Activated T-helper 2 cell treated with anti-CD3 and anti-CD28 coated beads, Interferon-gamma antibody, Interleukin-2, Interleukin-4, amounts not matched to agents 10 μg/mL and 5 μg/mL and 100 μg/mL, durations not matched to agents 14 hours and 24 hours and 36 hours (primary cell): ENCODE results near the gene CIART. TPM values are rescaled to one million over a fixed set of nuclear protein-coding genes. Genes with fewer than 3 reads are reported as not detected.

Experiments
- total RNA-seq: library from RNA; stranded (reverse); gene quantifications from 2 replicates; pipeline ENCODE4 v1.2.3, GENCODE V29; 2022

Gene CIART
- total RNA-seq, 1 donor from 2014 or later = 4.2 TPM

Other genes starting within 250 kb of the CIART start
- 21.9 TPM in 2 replicates for gene VPS45, start 214.8 kb upstream of the CIART start, total RNA-seq
- 29.3 and 31.2 TPM in 2 replicates for gene PLEKHO1, start 132.6 kb upstream of the CIART start, total RNA-seq
- gene ANP32E, start 46.4 kb upstream of the CIART start, total RNA-seq = 195 and 198 TPM in 2 replicates
- gene CA14, start 24.8 kb upstream of the CIART start, total RNA-seq = not detected in 2 replicates
- 103 and 105 TPM in 2 replicates for gene APH1A, start 13.5 kb upstream of the CIART start, total RNA-seq
- gene C1orf54, start 9.8 kb upstream of the CIART start, total RNA-seq = 0.39 and 0.98 TPM in 2 replicates
- gene MRPS21, start 11.3 kb downstream of the CIART start, total RNA-seq = 80.7 and 83.4 TPM in 2 replicates
- 77.9 and 85.2 TPM in 2 replicates for gene PRPF3, start 39.0 kb downstream of the CIART start, total RNA-seq
- gene RPRD2, start 81.6 kb downstream of the CIART start, total RNA-seq = 21.9 and 22.8 TPM in 2 replicates
- 66.2 and 69.8 TPM in 2 replicates for gene TARS2, start 204.9 kb downstream of the CIART start, total RNA-seq
- 1.6 and 1.8 TPM in 2 replicates for gene ECM1, start 225.6 kb downstream of the CIART start, total RNA-seq
- 0.37 and 1.9 TPM in 2 replicates for gene FALEC, start 233.2 kb downstream of the CIART start, total RNA-seq